Measurements from ENCODE around the gene FNIP1.

GRCh38 chr5:131617140-131617822, 179.5 kb downstream of the FNIP1 start:
- TF ChIP-seq, protein P1, sequence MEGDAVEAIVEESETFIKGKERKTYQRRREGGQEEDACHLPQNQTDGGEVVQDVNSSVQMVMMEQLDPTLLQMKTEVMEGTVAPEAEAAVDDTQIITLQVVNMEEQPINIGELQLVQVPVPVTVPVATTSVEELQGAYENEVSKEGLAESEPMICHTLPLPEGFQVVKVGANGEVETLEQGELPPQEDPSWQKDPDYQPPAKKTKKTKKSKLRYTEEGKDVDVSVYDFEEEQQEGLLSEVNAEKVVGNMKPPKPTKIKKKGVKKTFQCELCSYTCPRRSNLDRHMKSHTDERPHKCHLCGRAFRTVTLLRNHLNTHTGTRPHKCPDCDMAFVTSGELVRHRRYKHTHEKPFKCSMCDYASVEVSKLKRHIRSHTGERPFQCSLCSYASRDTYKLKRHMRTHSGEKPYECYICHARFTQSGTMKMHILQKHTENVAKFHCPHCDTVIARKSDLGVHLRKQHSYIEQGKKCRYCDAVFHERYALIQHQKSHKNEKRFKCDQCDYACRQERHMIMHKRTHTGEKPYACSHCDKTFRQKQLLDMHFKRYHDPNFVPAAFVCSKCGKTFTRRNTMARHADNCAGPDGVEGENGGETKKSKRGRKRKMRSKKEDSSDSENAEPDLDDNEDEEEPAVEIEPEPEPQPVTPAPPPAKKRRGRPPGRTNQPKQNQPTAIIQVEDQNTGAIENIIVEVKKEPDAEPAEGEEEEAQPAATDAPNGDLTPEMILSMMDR (IDR thresholded peaks at IDR 0.05 in 8 of 11, conservative IDR thresholded peaks at IDR 0.05 in 3 of 11): no peak
- TF ChIP-seq POLR2A (IDR thresholded peaks at IDR 0.05) (no peak), POLR2AphosphoS5 (IDR thresholded peaks at IDR 0.05) (no peak)

Data from spleen (tissue), 7 donors.